Hepatocyte (in vitro differentiated cells): ENCODE measurements around the gene DNAJC5.

Source experiments
- CTCF ChIP-seq: fragments of 200-600 bp; sonication (generic); IDR thresholded peaks from 2 replicates; pipeline ENCODE4 v1.5.1; 2016; ENCODE audit warnings: antibody characterized with exemption, mild to moderate bottlenecking; ENCODE audit not compliant: poor library complexity
- EZH2 ChIP-seq: fragments of 200-600 bp; sonication (generic); IDR thresholded peaks from 2 replicates; pipeline ENCODE4 v1.6.1; 2016; ENCODE audit warnings: antibody characterized with exemption, mild to moderate bottlenecking, borderline replicate concordance

GRCh38 chr20:63935447-63935846, 40.5 kb downstream of the DNAJC5 start:
- TF ChIP-seq CTCF (no peak), EZH2 (no peak)
